ENCODE data around the gene FAM118B.
"Not testable (repeated sequence)": the region's sequence is repeated elsewhere in the genome, so short reads cannot be mapped to it uniquely, and the experiment has no call there.

Gene FAM118B

GRCh38 chr11:126219547-126219946 lies 8.0 kb downstream of the FAM118B start:
- no peak for DNase-seq

DNA sequence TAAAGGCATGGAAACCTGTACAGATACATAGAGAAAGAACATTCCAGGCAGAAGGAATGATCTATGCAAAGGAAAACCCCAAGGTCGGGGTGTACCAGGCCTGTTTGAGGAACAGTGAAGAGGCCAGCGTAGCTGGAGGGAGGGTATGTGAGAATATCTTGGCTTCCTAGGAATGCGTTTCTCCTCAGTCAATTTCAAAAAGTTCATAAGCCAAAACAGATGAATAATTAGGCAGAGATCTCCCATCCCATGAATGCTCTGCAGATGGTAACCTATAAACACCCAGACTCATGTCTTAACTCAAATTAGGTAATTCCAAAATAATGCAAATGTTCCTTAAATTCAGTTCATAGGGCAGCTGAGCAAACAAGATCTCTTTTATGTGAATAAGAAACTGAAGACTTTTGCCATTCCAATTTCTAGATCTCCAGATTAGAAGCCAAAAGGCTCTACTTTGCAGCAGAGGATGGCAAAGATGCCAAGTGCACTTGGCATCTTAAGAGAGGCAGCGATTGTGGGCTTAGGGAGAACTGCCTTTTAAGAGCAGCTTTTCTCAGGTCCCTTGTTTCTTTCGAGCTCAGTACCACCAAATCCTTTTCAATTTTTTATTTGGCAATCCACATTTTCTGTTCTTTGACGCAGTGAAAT lies 13.2 kb downstream of the FAM118B start:
- DNase-seq, result no peak

DNA sequence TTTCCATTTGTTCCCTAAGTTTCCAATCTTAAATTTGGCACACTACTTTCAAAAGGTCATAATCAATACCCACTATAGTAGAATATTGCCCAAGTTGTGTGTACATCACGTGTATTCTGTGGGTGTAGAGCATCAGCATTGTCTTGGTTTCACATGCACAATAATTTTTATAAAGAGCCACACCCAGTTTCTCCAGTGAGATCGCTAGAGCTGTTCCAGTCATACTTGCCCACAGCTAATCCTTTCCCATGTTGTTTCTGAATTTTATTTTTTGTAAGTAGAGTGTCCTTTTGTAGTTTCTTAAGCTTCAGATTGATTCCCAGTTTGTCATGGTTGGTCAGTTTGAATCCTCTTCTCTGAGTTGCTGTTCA lies 13.7 kb downstream of the FAM118B start:
- DNase-seq, result no peak

DNA sequence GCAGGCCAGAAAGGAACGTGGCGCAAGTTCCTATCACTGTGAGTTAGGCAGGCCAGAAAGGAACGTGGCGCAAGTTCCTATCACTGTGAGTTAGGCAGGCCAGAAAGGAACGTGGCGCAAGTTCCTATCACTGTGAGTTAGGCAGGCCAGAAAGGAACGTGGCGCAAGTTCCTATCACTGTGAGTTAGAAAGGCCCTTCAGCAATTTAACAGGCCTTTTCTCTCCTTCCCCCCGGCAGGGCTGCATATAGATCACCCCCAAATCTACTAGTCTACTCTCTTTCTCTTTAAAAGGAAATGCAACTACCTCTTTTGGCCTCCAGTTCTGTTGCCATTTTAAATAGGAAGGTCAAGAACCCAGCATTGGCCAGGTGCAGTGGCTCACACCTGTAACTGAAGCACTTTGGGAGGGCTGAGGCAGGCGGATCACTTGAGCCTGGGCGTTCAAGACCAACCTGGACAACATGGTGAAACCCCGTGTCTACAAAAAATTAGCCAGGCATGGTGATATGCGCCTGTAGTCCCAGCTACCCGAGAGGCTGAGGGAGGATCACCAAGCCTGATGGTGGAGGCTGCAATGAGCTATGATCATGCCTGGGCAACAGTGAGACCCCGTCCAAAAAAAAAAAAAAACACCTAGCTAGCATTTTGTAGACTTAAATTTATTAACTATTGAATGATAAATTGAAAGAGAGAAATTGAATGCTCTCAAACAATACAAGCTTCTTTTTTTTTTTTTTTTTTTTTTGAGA lies 14.9 kb downstream of the FAM118B start:
- DNase-seq, result no peak

DNA sequence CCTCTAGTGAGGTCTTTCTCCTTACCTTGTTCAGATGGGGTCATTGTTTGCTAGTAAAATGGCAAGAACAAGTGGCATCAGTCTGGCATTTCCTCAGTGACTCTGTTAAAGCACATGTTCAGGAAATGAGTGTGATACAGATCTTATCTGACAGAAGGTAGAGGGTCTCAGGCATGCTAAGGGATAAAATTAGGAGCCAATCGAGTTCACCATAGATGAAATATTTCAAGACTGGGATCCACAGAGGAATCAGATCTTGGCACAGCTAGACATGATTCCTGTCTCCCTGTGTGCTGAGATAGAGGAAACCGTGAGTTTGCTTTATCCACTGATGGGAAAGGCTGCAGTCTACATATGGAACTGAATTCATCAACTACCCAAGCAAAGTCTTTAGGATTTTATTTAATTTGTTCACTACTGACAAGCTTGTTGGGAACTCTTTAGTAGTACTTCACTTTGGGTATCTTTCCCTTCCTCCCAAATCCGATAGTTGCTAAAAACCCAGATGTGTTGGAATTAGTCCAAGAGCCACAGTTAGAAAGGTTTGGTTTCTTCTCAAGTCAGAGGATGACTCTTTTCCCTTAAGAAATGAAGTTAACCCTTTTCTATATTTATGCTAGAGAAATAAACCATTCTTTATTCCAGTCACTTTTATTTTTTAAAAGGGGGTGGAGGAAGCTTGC lies 18.4 kb downstream of the FAM118B start:
- DNase-seq, result no peak

- no peak for DNase-seq
Observed at GRCh38 chr11:126231725-126232459, 20.3 kb downstream of the FAM118B start.

- DNase-seq, result no peak
Observed at GRCh38 chr11:126232683-126233082, 21.1 kb downstream of the FAM118B start.

GRCh38 chr11:126233391-126233790 lies 21.8 kb downstream of the FAM118B start:
- DNase-seq, result no peak

- DNase-seq, result no peak
Observed at GRCh38 chr11:126246636-126247035, 35.1 kb downstream of the FAM118B start.

DNA sequence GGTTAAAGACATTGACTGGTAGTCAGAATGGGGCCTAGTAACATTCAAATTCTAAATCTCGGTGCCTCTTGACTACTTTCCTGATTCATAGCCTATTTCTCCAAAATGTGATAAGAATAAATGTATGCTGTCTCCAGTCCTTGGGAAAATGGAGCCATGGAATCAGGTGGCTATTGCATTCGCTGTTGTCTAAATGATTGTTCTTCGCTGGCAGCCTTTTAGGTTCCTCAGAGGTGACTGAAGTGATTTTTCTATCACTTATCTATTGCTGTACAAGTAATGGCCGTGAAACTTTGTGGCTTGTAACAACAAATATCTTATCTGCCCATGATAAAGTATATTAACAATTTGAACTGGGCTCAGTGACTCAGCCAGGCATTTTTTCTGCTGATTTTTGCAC lies 41.7 kb downstream of the FAM118B start:
- DNase-seq, result no peak

- DNase-seq, result no peak
Observed at GRCh38 chr11:126254819-126255218, 43.2 kb downstream of the FAM118B start.

GRCh38 chr11:126255507-126255906 lies 43.9 kb downstream of the FAM118B start:
- not testable (repeated sequence) for DNase-seq

DNA sequence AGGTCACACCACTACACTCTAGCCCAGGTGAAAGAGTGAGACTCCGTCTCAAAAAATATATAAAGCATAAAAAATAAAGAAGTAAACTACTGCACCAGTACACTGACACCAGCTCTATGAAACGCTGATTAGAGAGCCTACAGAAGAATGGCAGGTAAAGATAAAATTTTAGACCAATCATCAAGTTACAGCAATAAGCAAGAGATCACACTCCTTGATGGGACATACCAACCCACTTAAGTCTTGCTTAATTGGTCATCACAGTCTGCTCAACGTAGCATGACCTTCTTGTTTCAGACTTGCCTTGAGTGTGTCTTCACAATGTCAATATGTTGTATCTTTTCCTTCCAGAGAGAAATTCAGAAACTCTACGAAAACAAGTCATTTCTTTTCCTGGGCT lies 44.6 kb downstream of the FAM118B start:
- no peak for DNase-seq

- no peak for DNase-seq
Observed at GRCh38 chr11:126257144-126257543, 45.6 kb downstream of the FAM118B start.

DNA sequence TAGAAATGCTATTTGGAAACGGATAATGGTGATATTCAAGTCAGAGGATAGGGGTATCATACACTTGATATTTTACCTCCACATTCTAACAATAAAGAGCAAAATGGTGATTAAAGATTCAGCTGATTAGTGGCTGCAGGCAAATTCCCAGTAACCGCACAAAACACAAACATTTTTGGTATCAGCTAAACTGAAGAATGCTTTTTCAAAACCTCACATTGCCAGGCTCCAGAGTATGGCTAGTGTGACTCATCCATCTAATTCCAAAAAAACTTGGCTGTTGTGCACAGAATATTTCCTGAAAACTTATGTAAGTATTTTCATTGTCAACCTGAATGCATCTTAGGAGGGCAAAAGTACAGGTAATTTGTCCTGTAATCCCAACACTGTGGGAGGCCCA lies 46.2 kb downstream of the FAM118B start:
- no peak for DNase-seq

GRCh38 chr11:126262216-126262615 lies 50.6 kb downstream of the FAM118B start:
- DNase-seq, result no peak

DNA sequence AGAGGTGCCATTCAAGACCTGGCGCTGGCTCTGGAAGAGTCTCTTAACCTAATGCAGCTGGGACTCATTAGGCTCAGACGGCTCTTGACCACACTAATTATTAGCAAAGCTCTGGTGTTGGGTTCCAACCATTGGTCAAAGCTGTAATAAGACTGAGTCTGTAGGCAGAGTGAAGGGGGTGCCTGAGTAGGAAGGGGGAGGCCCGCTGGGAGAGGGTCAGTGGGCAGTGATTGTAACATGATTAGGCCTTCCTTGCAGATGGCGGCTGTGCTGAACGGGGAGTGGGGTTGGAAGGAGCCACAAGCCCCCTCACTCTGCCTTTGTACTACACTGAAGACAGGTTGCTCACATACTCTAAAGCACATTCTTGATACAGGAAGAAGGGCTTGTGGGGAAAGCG lies 51.9 kb downstream of the FAM118B start:
- no peak for DNase-seq

DNA sequence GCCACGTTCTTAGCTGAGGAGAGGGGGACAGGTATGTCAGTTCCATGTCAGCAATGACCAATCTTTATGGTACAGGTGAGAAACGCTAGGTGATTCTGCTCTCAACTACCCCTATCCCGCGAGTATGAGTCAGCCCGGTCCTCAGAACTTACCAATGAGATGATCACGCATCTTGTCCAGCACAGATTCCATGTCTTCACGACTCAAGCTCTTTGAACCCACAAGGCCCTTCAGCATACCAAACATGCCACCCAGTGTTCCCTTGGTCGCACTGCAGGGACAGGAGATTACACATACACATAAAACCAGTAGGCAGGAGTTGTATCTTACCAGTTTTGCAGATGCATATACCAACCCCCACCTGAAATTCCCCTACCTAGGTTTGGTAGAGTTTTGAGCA lies 54.2 kb downstream of the FAM118B start:
- DNase-seq, result no peak

DNA sequence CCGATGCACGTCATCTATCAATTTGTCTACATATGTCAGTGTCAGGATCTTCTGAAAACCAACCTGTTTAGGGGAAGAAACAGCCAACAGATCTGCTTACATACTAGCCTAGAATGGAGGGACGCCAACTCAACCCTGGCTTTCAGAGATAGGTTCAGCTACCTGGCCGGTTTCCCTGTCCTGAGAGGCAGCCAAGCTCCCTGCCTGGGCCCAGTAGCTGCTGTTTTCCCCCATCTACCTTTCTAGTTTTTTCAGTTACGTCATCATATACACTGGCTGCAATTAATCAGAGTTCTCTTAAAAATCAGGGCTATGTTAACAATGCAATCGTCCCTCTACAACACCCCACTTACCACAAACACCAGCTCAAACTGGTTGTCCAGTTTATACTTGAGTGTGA lies 56.1 kb downstream of the FAM118B start:
- no peak for DNase-seq

- DNase-seq, result no peak
Observed at GRCh38 chr11:126268361-126268707, 56.8 kb downstream of the FAM118B start.

DNA sequence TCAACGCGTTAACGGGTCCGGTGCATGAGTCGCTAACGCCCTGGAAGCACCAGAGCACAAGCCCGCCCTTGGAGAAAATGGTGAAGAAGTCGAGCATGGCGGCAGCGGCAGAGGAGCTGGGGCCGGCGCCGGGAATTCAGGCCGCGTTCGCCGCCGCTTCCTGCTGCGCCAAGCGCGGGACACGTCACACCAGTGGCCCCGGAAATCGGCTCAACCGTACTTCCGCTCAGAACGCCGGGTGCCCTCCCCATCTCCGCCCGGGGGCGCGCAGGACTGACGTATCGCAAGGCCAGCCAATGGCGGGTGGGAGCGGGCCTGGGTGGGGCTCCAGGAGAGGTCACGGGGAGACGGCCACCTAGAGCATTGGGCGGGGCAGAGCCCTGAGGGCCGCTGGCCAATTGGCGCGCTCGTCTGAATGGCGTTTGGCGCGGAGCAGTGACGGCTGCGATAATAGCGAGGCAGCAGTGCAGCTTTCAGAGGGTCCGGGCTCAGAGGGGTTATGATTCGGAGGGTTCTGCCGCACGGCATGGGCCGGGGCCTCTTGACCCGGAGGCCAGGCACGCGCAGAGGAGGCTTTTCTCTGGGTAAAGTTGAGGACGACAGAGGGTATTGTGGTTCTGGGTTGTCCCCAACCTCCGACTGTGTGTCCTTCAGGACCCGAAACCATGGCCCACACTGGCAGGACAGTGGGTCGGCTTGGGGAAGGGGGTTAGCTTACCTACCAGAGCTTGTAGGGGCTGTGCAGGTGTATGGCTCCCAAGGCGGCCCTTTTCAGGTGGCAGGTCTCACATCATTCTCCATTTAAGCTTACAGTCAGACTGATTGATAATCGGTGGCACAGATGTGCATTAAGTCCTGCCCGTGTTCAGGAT lies 57.4 kb downstream of the FAM118B start, which contains the start of the genes FOXRED1 and SRPRA:
Gene FOXRED1 (plus strand): TSS at position 447 of the 872 bp plus-strand sequence. CDS start 53 bp downstream, at position 500.
Gene SRPRA (minus strand): TSS at position 188 of the 872 bp plus-strand sequence. CDS start 91 bp downstream, at position 97.
- peak; percentile 100 for DNase-seq

DNA sequence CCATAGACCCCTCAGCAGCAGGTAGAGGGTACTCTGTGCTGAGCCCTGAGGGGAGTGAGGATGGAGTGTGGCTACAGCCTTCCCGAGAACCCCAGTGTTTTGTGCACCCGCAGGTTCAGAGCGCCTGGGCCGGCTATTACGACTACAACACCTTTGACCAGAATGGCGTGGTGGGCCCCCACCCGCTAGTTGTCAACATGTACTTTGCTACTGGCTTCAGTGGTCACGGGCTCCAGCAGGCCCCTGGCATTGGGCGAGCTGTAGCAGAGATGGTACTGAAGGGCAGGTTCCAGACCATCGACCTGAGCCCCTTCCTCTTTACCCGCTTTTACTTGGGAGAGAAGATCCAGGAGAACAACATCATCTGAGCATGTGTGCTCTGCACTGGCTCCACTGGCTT lies 65.7 kb downstream of the FAM118B start:
- DNase-seq, result no peak
